Measurements from ENCODE around the gene SLC35B1.

SLC35B1 gene

GRCh38 chr17:49707608-49708514 lies at the start of gene SLC35B1:
SLC35B1 (minus strand) TSS chr17:49707964; CDS start chr17:49707833, 131 bp downstream.
- DNase-seq = peak; percentile 96

GRCh38 chr17:49757151-49757777 lies 49.5 kb upstream of the SLC35B1 start:
- no peak for DNase-seq

GRCh38 chr17:49756323-49757150 lies 48.8 kb upstream of the SLC35B1 start:
- no peak for DNase-seq

- no peak for DNase-seq
Measured at GRCh38 chr17:49755663-49756283, 48.0 kb upstream of the SLC35B1 start.

- DNase-seq = no peak
Measured at GRCh38 chr17:49753959-49754391, 46.2 kb upstream of the SLC35B1 start.

GRCh38 chr17:49752508-49752907 lies 44.7 kb upstream of the SLC35B1 start:
- DNase-seq = no peak

- no peak for DNase-seq
Measured at GRCh38 chr17:49749730-49750129, 42.0 kb upstream of the SLC35B1 start.

GRCh38 chr17:49748791-49749190 lies 41.0 kb upstream of the SLC35B1 start:
- DNase-seq = peak; percentile 9

- DNase-seq = no peak
Measured at GRCh38 chr17:49748223-49748622, 40.5 kb upstream of the SLC35B1 start.

GRCh38 chr17:49747632-49748031 lies 39.9 kb upstream of the SLC35B1 start:
- no peak for DNase-seq

GRCh38 chr17:49746791-49747490 lies 39.2 kb upstream of the SLC35B1 start:
- DNase-seq = no peak

- DNase-seq = no peak
Measured at GRCh38 chr17:49745175-49746139, 37.7 kb upstream of the SLC35B1 start.

GRCh38 chr17:49742166-49742638 lies 34.4 kb upstream of the SLC35B1 start:
- no peak for DNase-seq

GRCh38 chr17:49741692-49742076 lies 33.9 kb upstream of the SLC35B1 start:
- DNase-seq = no peak

- DNase-seq = no peak
Measured at GRCh38 chr17:49741009-49741691, 33.4 kb upstream of the SLC35B1 start.

GRCh38 chr17:49739641-49740271 lies 32.0 kb upstream of the SLC35B1 start:
- DNase-seq = peak; percentile 81

- DNase-seq = no peak
Measured at GRCh38 chr17:49738456-49739163, 30.8 kb upstream of the SLC35B1 start.

GRCh38 chr17:49734515-49735490 lies 27.0 kb upstream of the SLC35B1 start:
- no peak for DNase-seq

All from activated T-cell treated with anti-CD3 and anti-CD28 coated beads for 4 hours (primary cell).